ENCODE measurements around the gene MRPS15. TPM values are rescaled to one million over a fixed set of nuclear protein-coding genes. Genes with fewer than 3 reads are reported as not detected.
A peak's percentile ranks its signal among the peaks of the same experiment; 100 is the strongest.

MRPS15 gene
- total and polyA plus RNA-seq, 2 donors from 2014 or later: 48.1 to 160 TPM

- TF ChIP-seq CTCF (IDR thresholded peaks at IDR 0.05; ENCODE audit: borderline replicate concordance, extremely low read depth, insufficient read depth): no peak
- Histone ChIP-seq H3K4me3 (ENCODE audit: low read length in 3 of 3) (no peak overlapping the region), H3K4me1 (ENCODE audit: control insufficient read depth in 2 of 3, insufficient read depth in 2 of 3, low read depth in 1 of 3, low read length in 3 of 3) (no peaks in the 10 kb centered on the region), H3K9me3 (ENCODE audit: control insufficient read depth in 2 of 3, insufficient read depth in 1 of 3, low read length in 3 of 3) (no peaks in the 10 kb centered on the region), H3K27ac (ENCODE audit: low read depth in 2 of 2, low read length in 2 of 2) (no peak overlapping the region), H3K9ac (ENCODE audit: low read length in 3 of 3) (no peak overlapping the region), H3K27me3 (ENCODE audit: control insufficient read depth, insufficient read depth, low read length) (no peaks in the 10 kb centered on the region), H3K36me3 (ENCODE audit: control insufficient read depth in 2 of 3, insufficient read depth in 3 of 3, low read length in 3 of 3) (no peaks in the 10 kb centered on the region)
- intact Hi-C loops (cut with DNase I): no loop called here
- no peak for FAIRE-seq
- peak in 4 of 5 donors; percentile 53 to 75 (median 62) for DNase-seq
These were observed 7.9 kb upstream of the MRPS15 start for GRCh38 chr1:36471830-36472641.

- Histone ChIP-seq H3K9ac (ENCODE audit: low read length in 3 of 3) (no peak overlapping the region), H3K27ac (ENCODE audit: low read depth in 2 of 2, low read length in 2 of 2) (no peak overlapping the region), H3K4me1 (ENCODE audit: control insufficient read depth in 2 of 3, insufficient read depth in 2 of 3, low read depth in 1 of 3, low read length in 3 of 3) (no peaks in the 10 kb centered on the region), H3K9me3 (ENCODE audit: control insufficient read depth in 2 of 3, insufficient read depth in 1 of 3, low read length in 3 of 3) (no peaks in the 10 kb centered on the region), H3K27me3 (ENCODE audit: control insufficient read depth, insufficient read depth, low read length) (no peaks in the 10 kb centered on the region), H3K36me3 (ENCODE audit: control insufficient read depth in 2 of 3, insufficient read depth in 3 of 3, low read length in 3 of 3) (no peaks in the 10 kb centered on the region), H3K4me3 (ENCODE audit: low read length in 3 of 3) (no peak overlapping the region)
- intact Hi-C loops (cut with DNase I): no loop called here
- TF ChIP-seq CTCF (IDR thresholded peaks at IDR 0.05; ENCODE audit: borderline replicate concordance, extremely low read depth, insufficient read depth): no peak
- FAIRE-seq: no peak
- DNase-seq: no peak
These were observed 5.0 kb upstream of the MRPS15 start for GRCh38 chr1:36469163-36469562.

GRCh38 chr1:36467700-36468455, 3.7 kb upstream of the MRPS15 start:
- no peak overlapping the region for H3K9ac ChIP-seq (ENCODE audit: low read length in 3 of 3)
- no peaks in the 10 kb centered on the region for H3K36me3 ChIP-seq (ENCODE audit: control insufficient read depth in 2 of 3, insufficient read depth in 3 of 3, low read length in 3 of 3)
- H3K27me3 ChIP-seq (ENCODE audit: control insufficient read depth, insufficient read depth, low read length): no peaks in the 10 kb centered on the region
- FAIRE-seq (no peak), DNase-seq (peak in 1 of 5 donors; percentile 51)
- H3K27ac ChIP-seq (ENCODE audit: low read depth in 2 of 2, low read length in 2 of 2): no peak overlapping the region
- peaks cover 0 to 4% (median 3%) of the 10 kb centered on the region in 3 donors for H3K4me1 ChIP-seq (ENCODE audit: control insufficient read depth in 2 of 3, insufficient read depth in 2 of 3, low read depth in 1 of 3, low read length in 3 of 3)
- H3K4me3 ChIP-seq (ENCODE audit: low read length in 3 of 3): no peak overlapping the region
- intact Hi-C loops (cut with DNase I): no loop called here
- H3K9me3 ChIP-seq (ENCODE audit: control insufficient read depth in 2 of 3, insufficient read depth in 1 of 3, low read length in 3 of 3): no peaks in the 10 kb centered on the region
- no peak for TF ChIP-seq CTCF (IDR thresholded peaks at IDR 0.05; ENCODE audit: borderline replicate concordance, extremely low read depth, insufficient read depth)

Measured in kidney (tissue), 14 donors.